Activated CD4-positive, CD25-positive, alpha-beta regulatory T cell (primary cell): ENCODE measurements around the gene CFAP107.

Source experiments
- DNase-seq, 4 experiments: peaks; one replicate each; lab custom pipeline; 2025; lab: John Stamatoyannopoulos, UW

Gene CFAP107

DNA sequence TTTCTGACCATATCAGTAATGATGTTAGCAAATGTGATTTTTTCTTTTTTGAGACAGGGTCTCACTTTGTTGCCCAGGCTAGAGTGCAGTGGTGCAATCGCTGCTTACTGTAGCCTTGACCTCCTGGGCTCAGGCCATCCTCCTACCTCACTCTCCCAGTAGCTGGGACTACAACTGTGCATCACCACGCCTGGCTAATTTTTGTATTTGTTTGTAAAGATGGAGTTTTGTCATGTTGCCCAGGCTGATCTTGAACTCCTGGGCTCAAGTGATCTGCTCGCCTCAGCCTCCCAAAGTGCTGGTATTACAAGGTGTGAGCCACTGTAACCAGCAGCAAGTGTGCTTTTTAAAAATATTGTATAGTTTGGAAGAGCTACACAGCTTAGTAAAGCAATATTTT, 4.1 kb upstream of the CFAP107 start:
- no peak for DNase-seq

DNA sequence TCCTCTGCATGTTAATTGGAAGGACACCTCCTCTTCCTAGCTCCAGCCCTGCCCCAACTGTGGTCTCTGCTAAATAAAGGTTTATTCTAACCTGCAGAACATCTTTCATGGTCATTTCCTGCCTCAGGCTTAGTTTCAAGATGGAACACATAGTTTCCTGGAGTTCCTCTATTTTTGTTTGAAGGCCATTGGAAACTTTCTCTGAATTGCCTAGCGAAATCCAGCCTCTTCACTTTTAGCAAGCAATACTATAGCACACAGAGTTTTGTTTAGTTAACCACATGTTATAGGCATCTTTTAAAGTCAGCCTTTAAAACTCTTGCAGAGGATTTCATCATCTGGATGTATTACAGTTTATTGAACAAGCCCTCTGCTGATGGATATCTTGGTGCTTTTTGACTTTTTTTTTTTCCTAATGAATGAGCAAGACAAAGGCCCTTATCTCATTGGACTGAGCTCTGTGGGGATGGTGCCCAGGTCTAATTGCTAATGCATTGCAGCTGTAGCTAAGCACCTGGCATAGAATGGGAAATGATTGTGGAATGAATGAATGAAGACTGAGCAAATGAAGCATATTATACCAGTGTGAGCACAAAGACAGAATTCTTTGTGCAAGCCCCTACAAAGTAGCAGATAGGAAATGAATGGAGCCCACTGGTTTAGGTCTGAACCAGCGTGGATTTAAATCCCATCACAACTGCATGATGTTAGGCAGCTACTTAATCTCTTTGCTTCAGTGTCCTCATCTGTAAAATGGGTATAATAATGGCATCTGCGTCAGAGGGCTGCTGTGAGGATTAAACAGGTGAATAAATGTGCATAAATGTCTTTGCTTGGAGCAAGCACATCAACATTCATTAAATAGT, 641 bp upstream of the CFAP107 start:
- DNase-seq, result no peak

DNA sequence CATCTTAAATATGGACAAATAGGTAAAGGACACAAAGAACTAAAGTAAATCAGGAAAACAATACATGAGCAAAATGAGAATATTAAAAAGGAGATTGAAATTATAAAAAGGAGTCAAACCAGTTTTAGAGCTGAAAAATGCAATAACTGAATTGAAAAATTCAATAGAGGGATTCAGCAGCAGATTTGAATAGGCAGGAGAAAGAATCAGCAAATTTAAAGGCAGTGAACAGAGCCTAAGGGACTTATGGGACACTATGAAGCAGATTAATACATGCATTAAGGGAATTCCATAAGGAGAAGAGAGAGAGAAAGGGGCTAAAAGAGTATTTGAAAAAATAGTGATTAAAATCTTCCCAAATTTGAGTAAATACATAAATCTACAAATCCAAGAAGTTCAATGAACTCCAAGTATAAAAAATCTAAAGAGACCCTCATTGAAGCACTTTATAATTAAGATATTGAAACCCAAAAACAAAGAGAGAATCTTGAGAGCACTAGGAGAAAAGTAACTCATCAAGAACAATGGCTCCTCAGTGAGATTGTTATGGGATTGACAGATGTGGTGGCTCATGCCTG, 2.9 kb downstream of the CFAP107 start:
- DNase-seq, result no peak

DNA sequence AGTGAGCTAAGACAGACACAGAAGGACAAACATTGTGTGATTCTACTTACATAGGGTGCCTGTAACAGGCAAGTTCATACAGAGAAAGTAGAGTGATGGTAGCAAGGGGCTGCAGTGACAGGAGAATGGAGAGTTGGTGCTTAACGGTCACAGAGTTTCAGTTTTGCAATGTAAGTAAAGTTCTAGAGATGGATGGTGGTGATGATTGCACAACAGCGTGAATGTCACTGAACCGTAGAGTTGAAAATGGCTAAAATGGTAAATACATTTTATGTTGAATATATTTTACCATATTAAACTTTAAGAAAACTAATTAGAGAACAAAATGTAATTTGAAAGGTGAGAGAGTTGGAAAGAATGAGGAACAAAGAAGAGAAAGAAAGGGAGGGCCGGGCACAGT, 8.7 kb downstream of the CFAP107 start:
- DNase-seq, result no peak

DNA sequence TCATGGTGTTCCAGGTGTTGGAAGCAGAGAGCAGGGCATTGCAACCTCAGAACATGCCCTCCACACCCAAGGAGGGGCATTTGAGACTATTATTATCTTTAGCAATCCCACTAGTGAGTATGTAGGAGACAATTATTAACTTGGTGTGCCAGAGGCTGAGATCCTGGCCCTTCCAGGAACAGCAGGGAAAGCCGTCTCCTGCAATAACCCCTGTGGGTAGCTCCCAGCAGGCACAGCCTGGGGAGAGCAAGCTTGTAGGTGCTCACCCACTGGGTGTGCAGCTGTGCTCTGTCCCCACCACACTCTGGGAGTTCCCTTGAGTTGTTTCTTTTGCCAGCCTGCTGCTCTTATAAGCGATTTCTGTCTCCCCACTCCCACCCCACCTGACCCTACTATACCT, 10.3 kb downstream of the CFAP107 start:
- no peak for DNase-seq

DNA sequence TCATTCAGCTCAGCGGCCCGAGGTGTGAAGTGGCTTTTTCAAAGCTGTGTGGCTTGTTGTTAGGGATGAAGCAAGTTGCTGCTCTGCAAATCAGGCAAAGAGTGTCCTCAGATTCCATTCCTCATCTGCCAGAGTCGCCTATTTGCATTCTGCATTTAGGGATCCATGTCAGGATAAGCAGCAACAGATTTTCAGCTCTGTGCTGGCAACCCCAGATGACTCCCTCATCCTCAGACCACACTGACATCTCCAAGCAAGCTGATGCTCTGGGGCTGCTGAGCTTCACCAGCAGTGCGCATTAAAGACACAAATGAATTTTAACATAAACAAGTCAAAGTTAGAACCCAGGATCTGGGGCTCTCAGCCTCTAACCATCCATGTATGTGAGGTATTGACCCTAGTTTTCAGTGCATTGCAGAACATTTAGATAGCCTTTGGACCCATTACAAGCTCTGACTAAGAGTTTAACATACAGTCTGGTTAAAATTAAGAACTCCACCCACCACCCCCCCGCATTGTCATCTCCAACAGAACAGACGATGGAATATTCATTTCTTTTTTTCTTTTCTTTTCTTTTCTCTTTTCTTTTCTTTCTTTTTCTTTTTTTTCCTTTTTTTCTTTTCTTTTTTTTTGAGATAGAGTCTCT, 10.9 kb downstream of the CFAP107 start:
- no peak for DNase-seq

DNA sequence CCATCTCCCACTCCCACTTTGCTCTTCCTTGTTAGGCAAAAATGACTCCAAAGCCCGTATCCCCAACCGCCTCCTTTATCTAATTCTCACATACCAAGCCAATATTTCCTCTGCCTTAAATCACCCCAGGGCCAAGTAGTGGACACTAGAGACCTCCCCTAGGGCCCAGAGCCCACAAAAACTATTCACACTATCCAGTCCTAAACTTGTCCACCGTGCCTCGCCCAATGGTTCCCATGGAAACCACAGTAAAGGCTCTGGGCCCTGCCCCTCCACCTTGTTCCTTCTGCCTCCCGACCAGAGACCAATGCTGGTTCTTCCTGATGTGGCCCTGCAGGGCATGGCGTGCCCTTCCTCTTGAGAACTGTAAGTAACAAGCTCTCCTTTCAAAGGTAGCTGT, 11.8 kb downstream of the CFAP107 start:
- no peak for DNase-seq

DNA sequence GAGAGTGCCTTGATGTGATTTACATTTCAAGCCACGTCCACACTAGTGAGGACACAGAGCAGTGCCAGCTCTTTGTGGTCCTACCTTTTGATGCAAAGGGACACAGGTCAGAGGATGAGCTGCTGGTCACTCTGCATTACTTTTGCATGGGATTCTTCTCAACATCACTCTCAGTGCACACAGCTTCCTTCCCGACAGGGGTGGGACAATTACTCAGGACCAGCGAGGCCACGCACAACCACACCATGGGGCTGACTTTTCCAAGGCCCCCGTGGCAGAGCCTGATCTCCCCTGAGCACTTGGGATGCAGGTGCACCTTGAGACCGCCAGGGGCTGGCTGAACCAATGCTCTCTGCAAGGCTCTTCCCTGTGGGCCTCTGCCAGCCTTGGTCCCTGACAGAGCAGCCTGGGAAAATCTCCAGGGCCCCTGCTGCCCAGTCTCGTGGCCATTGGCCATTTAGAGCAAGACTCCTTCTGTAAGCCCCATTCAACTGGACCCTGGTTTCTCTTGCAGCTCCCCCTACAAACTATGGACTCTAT, 14.3 kb downstream of the CFAP107 start:
- no peak for DNase-seq

DNA sequence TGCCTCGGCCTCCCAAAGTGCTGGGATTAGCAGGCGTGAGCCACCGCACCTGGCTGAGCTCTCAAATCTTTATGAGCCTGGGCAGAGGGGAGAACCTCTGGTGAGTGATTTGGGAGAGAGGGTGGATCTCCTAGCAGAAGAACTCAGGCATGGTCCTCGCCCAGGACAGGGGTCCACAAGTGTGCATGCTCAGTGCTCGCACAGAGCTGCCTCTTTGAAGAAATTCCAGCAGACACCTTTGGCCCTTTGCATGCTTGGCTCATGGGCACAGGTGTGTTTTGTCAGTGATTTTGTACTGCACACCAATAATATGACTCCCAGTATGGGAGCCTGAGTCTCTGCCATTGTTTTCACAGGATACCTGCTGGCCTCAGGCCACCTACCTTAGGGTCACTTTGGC, 15.8 kb downstream of the CFAP107 start:
- DNase-seq, result no peak

DNA sequence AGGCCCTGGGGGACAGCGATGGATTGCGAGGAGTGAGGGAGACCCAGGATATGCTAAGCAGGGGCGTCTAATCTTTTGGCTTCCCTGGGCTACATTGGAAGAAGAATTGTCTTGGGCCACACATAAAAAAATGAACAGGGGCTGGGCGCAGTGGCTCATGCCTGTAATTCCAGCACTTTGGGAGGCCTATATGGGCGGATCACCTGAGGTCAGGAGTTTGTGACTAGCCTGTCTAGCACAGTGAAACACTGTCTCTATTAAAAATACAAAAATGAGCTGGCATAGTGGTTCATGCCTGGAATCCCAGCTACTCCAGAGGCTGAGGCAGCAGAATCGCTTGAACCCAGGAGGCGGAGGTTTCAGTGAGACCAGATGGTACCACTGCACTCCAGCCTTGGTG, 16.8 kb downstream of the CFAP107 start:
- DNase-seq, result no peak

DNA sequence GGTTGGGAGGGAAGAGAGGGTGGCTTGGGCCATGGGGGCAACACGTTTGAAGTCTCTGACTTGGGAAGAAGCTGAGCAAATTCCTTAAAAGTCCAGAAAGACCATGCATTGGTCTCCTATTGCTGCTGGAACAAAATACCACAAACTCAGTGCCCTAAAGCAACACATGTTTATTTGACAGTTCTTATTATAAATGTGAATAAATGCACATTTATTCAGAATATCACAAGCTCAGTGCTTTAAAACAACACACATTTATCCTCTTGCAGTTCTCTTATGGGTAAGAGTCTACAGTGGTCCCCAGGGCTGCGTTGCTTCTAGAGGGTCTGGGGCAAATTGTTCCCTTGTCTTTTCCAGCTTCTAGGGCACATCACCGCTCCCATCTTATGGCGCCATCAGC, 17.5 kb downstream of the CFAP107 start:
- no peak for DNase-seq

DNA sequence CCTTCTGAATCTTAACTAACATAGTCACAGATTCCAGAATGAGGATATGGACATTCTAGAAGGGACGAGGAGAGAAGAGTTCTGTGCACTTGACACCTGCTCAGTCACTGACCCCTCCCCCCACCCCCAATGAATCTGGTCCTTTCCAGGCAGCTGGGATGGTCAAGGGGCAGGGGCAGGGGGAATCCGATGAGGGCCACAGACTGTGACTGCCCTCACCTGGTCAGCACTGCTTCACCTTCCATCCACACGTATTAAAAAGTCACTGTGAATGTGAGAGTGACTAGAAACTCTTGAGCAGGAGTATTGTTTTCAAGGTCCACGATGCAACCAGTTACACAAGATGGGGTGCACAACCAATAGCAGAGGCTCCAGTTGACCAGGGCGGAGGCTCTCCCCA, 18.0 kb downstream of the CFAP107 start:
- no peak for DNase-seq

DNA sequence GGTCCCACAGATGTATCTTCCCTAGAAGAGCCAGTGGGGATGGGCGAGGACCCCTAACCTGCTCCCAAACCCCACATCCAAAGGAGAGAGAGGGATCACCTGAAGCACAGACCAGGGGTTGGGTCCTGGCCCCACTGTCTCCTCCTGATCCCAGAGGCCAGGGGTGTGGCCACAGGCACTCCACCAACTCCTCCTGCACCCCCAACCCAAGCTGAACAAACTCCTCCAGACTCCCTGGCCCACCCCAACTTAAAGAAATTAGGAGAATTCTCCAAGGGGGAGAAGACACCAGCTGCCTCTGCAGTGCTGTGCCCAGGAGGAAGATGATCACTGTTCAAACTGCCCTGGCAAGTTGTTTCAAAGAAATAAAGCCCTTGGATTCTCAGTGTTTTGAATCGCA, 23.0 kb downstream of the CFAP107 start:
- DNase-seq, result no peak

DNA sequence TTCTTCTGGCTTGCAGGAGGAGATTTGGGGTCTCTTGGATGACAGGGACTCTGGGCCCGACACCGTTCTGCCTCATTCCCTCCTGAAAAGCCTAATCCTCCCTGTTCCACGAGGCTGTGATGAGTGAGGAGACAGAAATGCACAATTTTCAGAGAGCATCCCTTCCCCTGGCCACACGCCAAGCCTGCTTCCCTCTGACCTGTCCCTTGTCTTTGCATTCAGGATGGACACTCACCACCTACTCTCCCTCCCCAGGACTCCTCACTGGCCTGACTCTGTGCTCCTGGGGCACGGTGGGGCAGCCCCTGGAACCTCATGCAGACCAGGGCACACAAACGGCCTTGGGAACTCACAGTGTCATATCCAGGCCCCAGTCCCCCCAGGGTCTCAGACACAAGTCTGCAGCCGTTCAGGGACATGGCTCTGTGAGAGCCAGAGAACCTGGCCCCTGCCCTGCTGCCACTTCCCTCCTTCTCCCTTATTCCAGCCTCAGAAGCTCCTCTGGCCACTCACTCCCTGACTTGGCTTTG, 24.0 kb downstream of the CFAP107 start:
- no peak for DNase-seq

DNA sequence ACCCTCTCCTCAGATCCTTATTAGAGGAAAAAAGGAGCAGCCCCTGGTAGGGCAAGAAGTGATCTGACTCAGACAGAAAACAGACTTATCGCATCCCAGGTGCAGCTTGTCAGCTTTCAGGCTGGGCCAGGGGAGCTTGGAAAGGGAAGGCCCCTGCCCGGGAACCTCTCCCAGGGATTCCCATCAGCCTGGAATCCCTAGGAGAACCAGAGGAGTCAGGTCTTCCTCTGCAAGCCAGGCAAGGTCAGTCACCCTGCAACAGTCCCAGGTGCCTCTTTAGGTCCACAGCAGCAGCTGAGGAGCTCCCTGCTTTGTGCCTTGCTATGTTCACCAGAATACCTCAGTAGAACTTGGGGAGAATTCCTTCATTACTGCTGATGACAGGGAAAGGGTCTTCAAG, 24.6 kb downstream of the CFAP107 start:
- no peak for DNase-seq

DNA sequence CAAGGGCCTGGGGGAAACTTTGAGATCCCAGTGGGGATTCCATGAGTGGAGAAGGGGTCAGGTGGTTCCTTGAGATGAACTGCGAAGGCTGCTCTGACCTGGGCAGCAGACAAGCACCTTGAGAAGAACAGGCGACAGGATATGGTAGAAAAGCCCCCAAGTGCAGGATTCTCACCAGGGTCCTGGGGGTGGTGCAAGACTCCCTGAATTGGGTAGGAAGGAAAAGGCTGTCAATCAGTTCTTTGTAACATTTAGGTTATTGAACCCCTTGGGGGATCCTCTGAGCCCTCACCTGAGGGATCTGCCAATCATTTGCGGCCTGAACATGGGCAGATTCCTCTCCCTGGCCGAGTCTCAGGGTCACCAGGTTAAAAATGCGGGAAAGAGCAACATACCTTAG, 25.2 kb downstream of the CFAP107 start:
- no peak for DNase-seq

DNA sequence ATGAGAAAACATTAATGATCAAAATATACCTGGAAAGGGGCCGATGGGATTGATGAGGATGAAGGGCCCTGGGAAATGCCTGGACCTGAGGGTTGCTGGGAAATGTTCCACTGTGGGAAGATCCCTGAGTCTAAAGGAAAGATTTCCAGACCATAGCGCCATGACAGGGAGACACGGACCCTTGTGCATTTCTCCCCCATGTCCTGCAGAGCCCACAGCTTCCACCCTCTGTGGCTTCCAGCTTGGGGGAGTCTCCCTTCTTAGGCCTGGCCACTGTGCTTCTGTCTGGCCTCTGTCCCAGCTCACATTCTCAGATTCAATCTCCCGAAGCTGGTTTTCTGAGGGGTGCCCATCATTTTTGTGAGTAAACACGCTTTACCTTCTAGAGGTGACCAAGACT, 26.5 kb downstream of the CFAP107 start:
- no peak for DNase-seq

DNA sequence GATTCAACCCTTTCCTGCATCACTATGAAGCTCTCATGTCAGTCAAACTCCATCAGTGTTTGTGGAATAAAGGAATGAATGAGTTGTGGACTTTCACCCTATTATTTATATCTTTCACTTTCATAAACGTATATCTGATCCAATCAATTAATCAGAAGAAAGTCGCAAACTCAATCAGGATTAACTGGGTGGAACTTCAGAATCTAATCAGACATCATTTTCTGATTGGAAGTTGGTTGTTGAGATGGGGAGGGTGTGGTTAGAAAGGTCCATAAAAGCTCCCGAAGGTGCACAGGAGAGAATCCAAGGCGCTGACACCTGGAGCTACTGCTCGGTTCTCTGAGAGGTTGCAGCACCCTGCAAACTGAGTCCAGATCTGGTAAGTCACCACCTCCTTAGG, 27.4 kb downstream of the CFAP107 start, which contains the start of gene PRAMEF12:
Gene PRAMEF12 (plus strand): TSS at position 301 of the 400 bp plus-strand sequence. CDS start 1,130 bp downstream, outside the sequence.
- DNase-seq, result no peak

DNA sequence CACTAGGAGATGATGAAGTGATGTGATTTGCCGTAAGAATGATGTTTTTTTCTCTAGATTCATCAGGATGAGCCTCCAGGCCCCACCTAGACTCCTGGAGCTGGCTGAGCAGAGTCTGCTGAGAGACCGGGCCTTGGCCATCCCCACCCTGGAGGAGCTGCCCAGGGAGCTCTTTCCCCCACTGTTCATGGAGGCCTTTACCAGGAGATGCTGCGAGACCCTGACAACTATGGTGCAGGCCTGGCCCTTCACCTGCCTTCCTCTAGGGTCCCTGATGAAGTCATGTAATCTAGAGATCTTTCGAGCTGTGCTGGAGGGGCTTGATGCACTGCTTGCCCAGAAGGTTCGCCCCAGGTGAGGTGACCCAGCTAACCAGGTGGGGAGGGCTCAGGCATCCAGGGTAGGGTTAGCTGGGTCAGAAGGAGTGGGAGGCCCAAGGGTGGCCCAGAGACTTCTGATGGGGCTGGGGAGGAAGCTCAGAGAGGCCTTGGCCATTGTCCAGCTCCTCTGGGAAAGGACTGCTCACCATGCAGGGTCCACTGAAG, 28.9 kb downstream of the CFAP107 start:
- DNase-seq, result no peak

DNA sequence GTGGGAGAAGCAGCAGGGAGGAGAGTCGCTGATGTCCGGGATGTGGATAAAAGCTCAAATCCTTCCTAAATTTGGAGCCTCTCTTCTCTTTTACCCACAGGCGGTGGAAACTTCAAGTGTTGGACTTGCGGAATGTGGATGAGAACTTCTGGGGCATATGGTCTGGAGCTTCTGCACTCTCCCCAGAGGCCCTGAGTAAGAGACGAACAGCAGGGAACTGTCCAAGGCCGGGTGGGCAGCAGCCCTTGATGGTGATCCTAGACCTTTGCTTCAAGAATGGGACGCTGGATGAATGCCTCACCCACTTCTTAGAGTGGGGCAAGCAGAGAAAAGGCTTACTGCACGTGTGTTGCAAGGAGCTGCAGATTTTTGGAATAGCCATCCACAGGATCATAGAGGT, 29.4 kb downstream of the CFAP107 start:
- no peak for DNase-seq

DNA sequence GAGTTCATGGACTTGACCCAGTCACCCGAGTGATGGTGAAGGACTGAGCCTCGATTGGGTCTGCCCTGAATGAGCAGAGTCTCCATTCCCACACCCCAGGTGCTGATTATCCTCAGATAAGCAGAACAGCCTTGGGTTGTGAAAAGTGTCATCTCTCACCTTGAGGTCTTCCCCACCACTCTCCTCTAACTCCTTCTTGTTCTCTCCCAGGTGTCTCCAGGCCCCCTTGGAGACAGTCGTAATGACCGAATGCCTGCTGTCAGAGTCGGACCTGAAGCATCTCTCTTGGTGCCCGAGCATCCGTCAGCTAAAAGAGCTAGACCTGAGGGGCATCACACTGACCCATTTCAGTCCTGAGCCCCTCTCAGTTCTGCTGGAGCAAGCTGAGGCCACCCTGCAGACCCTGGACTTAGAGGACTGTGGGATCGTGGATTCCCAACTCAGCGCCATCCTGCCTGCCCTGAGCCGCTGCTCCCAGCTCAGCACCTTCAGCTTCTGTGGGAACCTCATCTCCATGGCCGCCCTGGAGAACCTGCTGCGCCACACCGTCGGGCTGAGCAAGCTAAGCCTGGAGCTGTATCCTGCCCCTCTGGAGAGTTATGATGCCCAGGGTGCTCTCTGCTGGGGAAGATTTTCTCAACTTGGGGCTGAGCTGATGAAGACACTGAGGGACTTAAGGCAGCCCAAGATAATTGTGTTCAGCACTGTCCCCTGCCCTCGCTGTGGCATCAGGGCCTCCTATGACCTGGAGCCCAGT, 31.0 kb downstream of the CFAP107 start:
- DNase-seq, result no peak

DNA sequence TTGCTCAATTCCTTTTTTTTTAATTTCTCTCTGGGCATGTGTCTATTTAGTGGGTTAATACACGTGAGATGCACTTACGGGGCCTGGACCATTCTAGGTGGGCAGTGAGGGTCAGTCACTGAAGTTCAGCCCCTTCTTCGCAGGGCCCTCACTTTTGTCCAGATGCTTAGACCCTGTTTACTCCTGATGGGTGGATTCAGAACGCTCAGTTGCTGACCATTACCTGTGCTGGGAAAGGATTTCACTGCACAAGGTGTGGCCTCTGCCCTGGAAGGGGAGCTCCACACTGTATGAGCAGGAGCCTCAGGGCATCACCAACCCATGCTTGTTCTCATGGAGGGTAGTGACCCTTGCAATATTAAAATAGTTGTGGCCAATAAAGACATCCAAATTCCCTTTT, 32.1 kb downstream of the CFAP107 start:
- no peak for DNase-seq
